ELF-1 (cell line): ENCODE data around the gene ITGB1.

ENCODE experiments used
- DNase-seq: peaks from one replicate; pipeline ENCODE4 v3.0.0-alpha.2; 2016; ENCODE audit warnings: low read depth, low spot score

Gene ITGB1

DNA sequence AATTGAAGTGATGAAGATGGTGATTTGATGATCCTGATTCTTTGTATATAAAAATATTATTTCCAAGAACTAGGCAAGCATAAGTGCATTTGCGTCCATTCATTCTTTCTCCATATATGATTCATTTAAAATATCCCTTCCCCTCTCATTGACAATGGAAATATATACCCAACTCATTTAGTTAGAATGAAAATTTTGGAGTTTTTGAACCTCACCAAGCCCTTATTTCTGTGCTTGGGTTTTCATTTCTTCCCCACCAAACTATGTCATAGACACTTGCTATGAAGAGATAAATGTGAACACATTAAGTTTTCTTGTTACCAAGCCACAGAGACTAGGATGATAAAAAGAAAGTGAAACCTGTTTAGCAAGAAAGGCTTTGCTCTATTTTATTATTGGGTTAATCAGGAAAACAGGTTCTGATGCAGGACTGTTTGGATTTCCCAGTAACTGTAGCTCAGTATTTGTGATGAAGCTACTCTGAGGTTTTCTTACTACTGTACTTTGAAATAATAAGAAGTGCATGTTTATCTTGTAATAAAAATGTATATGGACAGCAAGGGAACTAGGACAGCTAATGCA is 68.3 kb downstream of the ITGB1 start:
- DNase-seq: no peak

DNA sequence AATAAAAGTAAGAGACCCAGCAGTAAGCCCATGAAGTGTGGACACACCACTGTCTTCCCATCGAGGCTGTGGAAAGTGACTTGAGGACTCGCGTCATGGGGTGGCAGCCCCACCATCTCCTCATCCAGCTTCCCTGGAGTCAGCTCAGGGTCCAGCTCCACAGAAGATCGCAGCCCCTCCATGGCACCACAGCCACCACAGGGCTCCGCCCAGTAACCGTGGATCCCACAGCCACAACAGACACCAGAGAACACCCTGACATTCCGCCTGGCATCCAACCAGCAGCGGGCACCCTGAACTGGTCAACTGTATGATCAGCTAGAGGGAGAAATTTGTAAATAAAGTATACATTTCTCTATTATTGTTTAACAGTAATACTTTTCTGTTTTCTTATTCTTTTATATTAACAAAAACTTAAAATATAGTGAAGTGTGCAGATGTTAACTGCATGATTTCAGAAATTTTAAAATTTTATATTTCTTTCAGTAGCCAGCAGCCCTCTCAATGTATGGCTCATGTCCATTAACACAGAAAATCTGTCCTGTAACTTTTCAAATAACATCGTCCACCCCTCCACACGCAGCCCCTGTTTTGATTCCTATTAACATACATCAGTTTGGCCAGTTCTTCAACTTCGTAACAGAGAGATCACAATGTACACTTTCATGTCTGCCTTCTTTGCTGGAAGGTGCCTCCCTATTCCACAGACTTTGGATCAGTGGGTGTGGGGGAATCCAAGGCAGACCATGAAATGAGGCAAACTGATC is 69.7 kb downstream of the ITGB1 start:
- no peak for DNase-seq

DNA sequence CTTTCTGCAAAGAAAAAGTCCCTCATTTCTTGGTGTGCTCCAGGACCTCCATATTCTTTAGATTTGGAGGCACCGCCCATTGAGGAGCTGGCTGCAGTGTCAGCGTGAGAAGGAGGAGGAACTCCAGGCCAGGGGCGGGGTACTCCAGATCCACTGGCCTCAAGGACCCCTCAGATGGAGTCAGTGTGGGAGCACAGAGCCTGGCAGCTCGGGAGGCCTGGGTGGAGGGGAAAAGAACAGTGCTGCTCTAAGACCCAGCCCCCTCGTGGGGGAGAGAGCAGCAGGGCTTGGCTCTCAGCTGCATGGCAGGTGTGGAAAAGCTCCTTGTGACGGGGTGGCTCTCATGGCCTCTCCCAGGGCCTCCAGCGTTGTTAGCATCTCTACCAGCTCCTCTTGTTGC is 70.5 kb downstream of the ITGB1 start:
- no peak for DNase-seq

DNA sequence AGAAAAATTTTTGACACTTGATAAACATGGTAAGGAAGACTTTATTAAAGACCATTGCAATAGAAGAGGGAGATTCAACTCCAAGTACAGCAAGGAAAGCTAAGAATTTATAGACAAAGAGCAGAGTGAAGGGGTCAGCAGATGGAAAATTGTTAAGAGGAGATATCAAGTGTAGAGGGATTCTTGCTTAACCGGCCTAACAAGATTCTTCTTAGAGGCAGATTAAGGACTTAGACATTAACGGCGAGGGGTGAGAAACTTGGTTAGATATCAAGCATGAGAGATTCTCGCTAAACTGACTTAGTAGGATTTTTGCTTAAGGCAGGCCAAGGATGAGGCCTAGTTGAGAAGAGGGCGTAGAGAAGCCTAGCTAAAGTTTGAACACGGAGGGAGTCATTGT is 76.0 kb downstream of the ITGB1 start:
- no peak for DNase-seq

DNA sequence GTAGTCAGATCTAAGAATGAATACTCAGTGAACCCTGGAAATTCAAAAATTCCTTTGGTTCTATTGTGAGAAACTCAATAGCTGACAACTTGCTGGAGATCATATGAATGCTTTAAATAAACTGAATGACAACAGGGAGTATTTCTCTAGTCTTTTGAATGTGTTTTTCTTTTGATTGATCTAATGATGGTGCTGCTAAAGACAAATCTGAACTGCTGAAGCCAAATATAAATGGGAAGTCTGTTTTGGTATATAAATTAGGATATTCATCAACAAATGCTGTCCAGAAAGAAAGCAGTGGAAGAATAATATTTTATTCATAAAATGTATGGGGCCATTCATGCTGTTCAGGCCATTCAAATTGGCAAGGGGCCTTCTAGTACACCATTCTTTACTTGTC is 79.4 kb downstream of the ITGB1 start:
- DNase-seq: no peak

DNA sequence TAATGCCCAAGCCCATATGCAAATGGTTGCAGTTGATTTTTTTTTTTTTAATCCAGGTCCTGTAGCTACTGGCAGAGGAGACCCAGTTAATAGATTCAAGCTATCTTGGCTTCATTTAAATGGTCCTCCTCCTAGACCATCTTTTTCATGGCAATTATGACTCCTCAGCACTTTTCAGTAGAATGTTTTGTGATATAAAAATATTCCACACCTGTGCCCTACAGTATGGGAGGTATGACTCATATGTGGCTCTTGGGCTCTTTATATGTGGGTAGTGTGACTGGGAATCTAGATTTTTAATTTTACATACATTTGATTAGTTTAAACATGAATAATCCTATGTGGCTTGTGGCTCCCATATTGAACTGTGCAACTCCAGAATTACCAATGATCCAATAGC is 80.1 kb downstream of the ITGB1 start:
- DNase-seq: no peak

DNA sequence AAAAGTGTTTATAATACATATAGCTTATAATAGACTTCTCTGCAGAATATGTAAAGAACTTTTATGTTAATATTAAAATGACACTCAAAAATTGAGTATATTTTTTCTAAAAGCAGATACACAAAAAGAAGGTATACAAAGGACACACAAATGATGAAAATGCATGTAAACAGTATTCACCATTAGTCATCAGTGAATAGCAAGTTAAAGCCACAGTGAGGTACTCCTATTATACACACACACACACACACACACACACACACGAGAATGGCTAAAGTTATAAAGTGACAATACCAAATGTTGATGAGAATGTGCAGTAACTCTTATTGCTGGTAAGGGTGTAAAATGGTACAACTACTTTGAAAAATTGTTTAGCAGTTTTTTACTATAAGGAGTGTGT is 92.9 kb downstream of the ITGB1 start:
- no peak for DNase-seq

DNA sequence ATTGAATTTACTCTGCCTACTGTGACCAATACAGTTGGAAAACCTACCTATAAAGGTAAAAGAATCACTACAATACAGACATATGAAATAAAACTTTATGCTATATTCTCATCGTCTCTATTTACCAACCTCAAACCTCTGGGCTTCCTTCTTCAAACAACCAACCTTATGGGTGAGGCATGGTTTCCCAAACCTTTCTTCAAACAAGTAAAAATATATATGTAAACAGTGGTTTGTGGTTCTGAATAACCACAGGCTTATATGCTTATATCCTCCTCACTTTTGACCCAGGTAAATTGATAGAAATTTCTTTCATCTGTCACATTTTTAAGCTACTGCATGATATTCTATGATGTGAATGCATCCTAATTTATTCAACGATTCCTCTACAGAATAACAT is 103.6 kb downstream of the ITGB1 start:
- no peak for DNase-seq

DNA sequence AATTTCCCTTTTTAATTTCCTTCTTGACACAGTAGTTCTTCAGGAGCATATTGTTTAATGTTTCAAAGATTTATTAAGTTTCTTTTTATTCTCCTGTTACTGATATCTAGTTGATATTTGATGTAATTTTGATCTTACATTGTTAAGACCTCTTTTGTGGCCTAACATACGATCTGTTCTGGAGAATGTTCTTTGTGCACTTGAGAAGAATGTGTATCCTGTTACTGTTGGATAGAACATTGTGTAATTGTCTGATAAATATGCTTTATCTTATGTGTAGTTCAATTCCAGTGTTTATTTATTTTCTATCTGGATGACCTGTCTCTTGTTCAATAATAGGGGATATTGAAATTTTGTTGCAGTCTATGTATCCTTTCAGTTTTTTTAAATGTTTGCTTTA is 106.7 kb downstream of the ITGB1 start:
- DNase-seq: no peak
